HEK293 (cell line): ENCODE results near the gene SLC7A14.

Experiments
- CTCF ChIA-PET: fragments of 350-600 bp; formaldehyde crosslinking; extraction: SDS; loops from one replicate; lab custom pipeline; 2021; ENCODE audit warnings: antibody characterized with exemption; lab: Yijun Ruan, JAX
- POLR2A ChIA-PET: fragments of 300-600 bp; formaldehyde crosslinking; extraction: SDS; loops from one replicate; lab custom pipeline; 2020; ENCODE audit warnings: antibody characterized with exemption, inconsistent platforms; lab: Yijun Ruan, JAX
- H3K27ac ChIP-seq: fragments of 200-500 bp; sonication (Bioruptor generic); 2 replicates; pipeline ENCODE4 v1.5.1; 2014; ENCODE audit warnings: low read depth, low read length, control low read depth, inconsistent platforms; ENCODE audit errors: extremely low read depth
- H3K36me3 ChIP-seq, 2 experiments: fragments of 200-500 bp in 1 of 2; sonication (Bioruptor generic) in 1 of 2; 1 replicate in 1 of 2; 2 replicates in 1 of 2; pipeline ENCODE4 v1.5.1; 2014 to 2017; ENCODE audit warnings: inconsistent platforms in 2 of 2, low read length in 2 of 2; ENCODE audit not compliant: control insufficient read depth in 2 of 2, insufficient read depth in 1 of 2
- H3K4me1 ChIP-seq: fragments of 200-500 bp; sonication (Bioruptor generic); 2 replicates; pipeline ENCODE4 v1.5.1; 2014; ENCODE audit warnings: mild to moderate bottlenecking, low read length, inconsistent platforms; ENCODE audit not compliant: control insufficient read depth, insufficient read depth
- H3K4me3 ChIP-seq: 2 replicates; pipeline ENCODE4 v1.5.1; 2011; ENCODE audit warnings: low read depth, mild to moderate bottlenecking, control low read depth, low read length, moderate library complexity
- H3K9me3 ChIP-seq: fragments of 200-500 bp; sonication (Bioruptor generic); 2 replicates; pipeline ENCODE4 v1.5.1; 2014; ENCODE audit warnings: low read depth, low read length, inconsistent platforms; ENCODE audit not compliant: control insufficient read depth, insufficient read depth
- ATF2 ChIP-seq: fragments of 450-650 bp; formaldehyde crosslinking; IDR thresholded peaks from 2 replicates; pipeline ENCODE4 v1.5.1; 2016; ENCODE audit warnings: missing biosample characterization, missing genetic modification characterization, low read depth
- PRDM6 ChIP-seq: fragments of 450-650 bp; formaldehyde crosslinking; IDR thresholded peaks from 2 replicates; pipeline ENCODE4 v1.5.1; 2017; ENCODE audit warnings: missing biosample characterization, missing genetic modification characterization
- SALL2 ChIP-seq: fragments of 450-650 bp; formaldehyde crosslinking; IDR thresholded peaks from 2 replicates; pipeline ENCODE4 v1.5.0; 2017; ENCODE audit warnings: missing biosample characterization, mild to moderate bottlenecking, missing genetic modification characterization, borderline replicate concordance
- TCF7L2 ChIP-seq: IDR thresholded peaks from 2 replicates; pipeline ENCODE4 v1.6.1; 2011; ENCODE audit warnings: low read depth, mild to moderate bottlenecking, inconsistent platforms, low read length, moderate library complexity, borderline replicate concordance
- ZBTB48 ChIP-seq: fragments of 450-650 bp; formaldehyde crosslinking; IDR thresholded peaks from 2 replicates; pipeline ENCODE4 v1.5.1; 2016; ENCODE audit warnings: missing biosample characterization, missing genetic modification characterization
- ZNF114 ChIP-seq: fragments of 450-650 bp; formaldehyde crosslinking; IDR thresholded peaks from 2 replicates; pipeline ENCODE4 v1.5.0; 2017; ENCODE audit warnings: missing biosample characterization, missing genetic modification characterization
- ZNF23 ChIP-seq: fragments of 450-650 bp; formaldehyde crosslinking; IDR thresholded peaks from 2 replicates; pipeline ENCODE4 v1.5.1; 2016; ENCODE audit warnings: missing biosample characterization, missing genetic modification characterization, borderline replicate concordance
- ZNF274 ChIP-seq, 2 experiments: fragments of 200-500 bp in 1 of 2; fragments of 450-650 bp in 1 of 2; sonication (Bioruptor generic) in 1 of 2; formaldehyde crosslinking in 1 of 2; IDR thresholded peaks; 2 replicates each; pipeline versions ENCODE4 v1.5.1 to v1.6.1; 2014 to 2016; ENCODE audit warnings: borderline replicate concordance in 1 of 2, inconsistent platforms in 1 of 2, low read length in 1 of 2, missing biosample characterization in 1 of 2, missing genetic modification characterization in 1 of 2
- ZNF292 ChIP-seq: fragments of 450-650 bp; formaldehyde crosslinking; IDR thresholded peaks from 2 replicates; pipeline ENCODE4 v1.5.1; 2016; ENCODE audit warnings: low read depth, missing biosample characterization, missing genetic modification characterization, borderline replicate concordance
- ZNF311 ChIP-seq: fragments of 450-650 bp; formaldehyde crosslinking; IDR thresholded peaks from 2 replicates; pipeline ENCODE4 v1.5.1; 2017; ENCODE audit warnings: missing biosample characterization, missing genetic modification characterization, borderline replicate concordance
- ZNF341 ChIP-seq: fragments of 450-650 bp; formaldehyde crosslinking; IDR thresholded peaks from 2 replicates; pipeline ENCODE4; 2016; ENCODE audit warnings: low read depth, missing biosample characterization, missing genetic modification characterization
- ZNF354C ChIP-seq: fragments of 450-650 bp; formaldehyde crosslinking; IDR thresholded peaks from 2 replicates; pipeline ENCODE4 v1.5.1; 2016; ENCODE audit warnings: missing biosample characterization, missing genetic modification characterization, low read depth, borderline replicate concordance
- ZNF394 ChIP-seq: fragments of 450-650 bp; formaldehyde crosslinking; IDR thresholded peaks from 2 replicates; pipeline ENCODE4 v1.5.1; 2016; ENCODE audit warnings: missing biosample characterization, missing genetic modification characterization, mild to moderate bottlenecking, moderate library complexity, borderline replicate concordance
- ZNF571 ChIP-seq: fragments of 450-650 bp; formaldehyde crosslinking; IDR thresholded peaks from 2 replicates; pipeline ENCODE4 v1.5.0; 2017; ENCODE audit warnings: missing biosample characterization, missing genetic modification characterization
- ZNF626 ChIP-seq: fragments of 450-650 bp; sonication (Bioruptor Pico); formaldehyde crosslinking; IDR thresholded peaks from 2 replicates; pipeline ENCODE4 v1.5.1; 2018; ENCODE audit warnings: missing biosample characterization, missing genetic modification characterization, inconsistent platforms
- ZNF645 ChIP-seq: fragments of 450-650 bp; formaldehyde crosslinking; IDR thresholded peaks from 2 replicates; pipeline ENCODE4; 2016; ENCODE audit warnings: missing biosample characterization, missing genetic modification characterization
- ZNF664 ChIP-seq: fragments of 450-650 bp; formaldehyde crosslinking; IDR thresholded peaks from 2 replicates; pipeline ENCODE4 v1.5.1; 2016; ENCODE audit warnings: missing biosample characterization, missing genetic modification characterization
- ZNF692 ChIP-seq: fragments of 450-650 bp; formaldehyde crosslinking; IDR thresholded peaks from 2 replicates; pipeline ENCODE4 v1.5.1; 2016; ENCODE audit warnings: missing biosample characterization, missing genetic modification characterization
- ZNF830 ChIP-seq: fragments of 450-650 bp; IDR thresholded peaks from 2 replicates; pipeline ENCODE4 v1.5.0; 2018; ENCODE audit warnings: missing biosample characterization, missing genetic modification characterization, low read depth, mild to moderate bottlenecking, moderate library complexity
- ZSCAN18 ChIP-seq: fragments of 450-650 bp; formaldehyde crosslinking; IDR thresholded peaks from 2 replicates; pipeline ENCODE4 v1.5.1; 2016; ENCODE audit warnings: missing biosample characterization, missing genetic modification characterization

The SLC7A14 gene

GRCh38 chr3:170421758-170422157, 164.1 kb downstream of the SLC7A14 start:
- TF ChIP-seq ZNF292 (tag by site-specific recombination) (no peak), ZNF692 (no peak), ZNF394 (tag by site-specific recombination) (no peak), ZSCAN18 (no peak), PRDM6 (tag by site-specific recombination) (no peak), ZNF645 (no peak), ZNF354C (tag by site-specific recombination) (no peak), ZNF830 (tag by site-specific recombination) (no peak)
- no peaks in the 10 kb centered on the region for H3K36me3 ChIP-seq
- ChIA-PET POLR2A (no interaction called here), CTCF (interaction anchor here (1.8 kb wide), 1 partner anchor 388 kb away, joined by 8 read pairs; no protein-coding TSS in a partner anchor)
- no peak overlapping the region for H3K4me3 ChIP-seq
- H3K27ac ChIP-seq, result no peak overlapping the region
- no peaks in the 10 kb centered on the region for H3K4me1 ChIP-seq
- H3K9me3 ChIP-seq, result no peaks in the 10 kb centered on the region

GRCh38 chr3:170421111-170421641, 164.7 kb downstream of the SLC7A14 start:
- Histone ChIP-seq H3K9me3 (no peaks in the 10 kb centered on the region), H3K27ac (no peak overlapping the region), H3K4me1 (no peaks in the 10 kb centered on the region), H3K4me3 (no peak overlapping the region), H3K36me3 (no peaks in the 10 kb centered on the region)
- TF ChIP-seq ZNF23 (tag by site-specific recombination) (no peak), ZNF664 (tag by site-specific recombination) (no peak), ZNF341 (tag by site-specific recombination) (no peak), ZNF274 (IDR thresholded peaks at IDR 0.05; ENCODE audit: low read length) (no peak), ZNF274 (tag by site-specific recombination; IDR thresholded peaks at IDR 0.05; ENCODE audit: borderline replicate concordance) (no peak)
- POLR2A ChIA-PET, result no interaction called here
- CTCF ChIA-PET, result interaction anchor here (12.4 kb wide), 1 partner anchor 392 kb away, joined by 202 read pairs; no protein-coding TSS in a partner anchor

GRCh38 chr3:170420307-170420821, 165.5 kb downstream of the SLC7A14 start:
- CTCF ChIA-PET, result interaction anchor here (12.4 kb wide), 1 partner anchor 393 kb away, joined by 202 read pairs; no protein-coding TSS in a partner anchor
- Histone ChIP-seq H3K36me3 (no peaks in the 10 kb centered on the region), H3K9me3 (no peaks in the 10 kb centered on the region), H3K27ac (no peak overlapping the region), H3K4me1 (no peaks in the 10 kb centered on the region), H3K4me3 (no peak overlapping the region)
- POLR2A ChIA-PET, result no interaction called here
- TF ChIP-seq ATF2 (tag by site-specific recombination) (no peak), ZNF114 (tag by site-specific recombination) (no peak), SALL2 (tag by site-specific recombination) (no peak), ZBTB48 (tag by site-specific recombination) (no peak), ZNF311 (tag by site-specific recombination) (no peak), ZNF571 (no peak), TCF7L2 (no peak), ZNF626 (tag by site-specific recombination) (no peak)
